ACC112 (cell line): ENCODE results near the gene C1orf198.

ENCODE experiments used
- H2AFZ ChIP-seq: fragments of 200-600 bp; sonication (generic); one replicate; pipeline ENCODE4 v1.6.0; 2017; ENCODE audit warnings: antibody characterized with exemption, low read length; ENCODE audit not compliant: unreplicated experiment
- H3K27ac ChIP-seq: fragments of 200-600 bp; sonication (generic); 2 replicates; pipeline ENCODE4 v1.5.1; 2014; ENCODE audit warnings: low read depth, mild to moderate bottlenecking, antibody characterized with exemption, low read length, moderate library complexity
- H3K27me3 ChIP-seq: fragments of 200-600 bp; sonication (generic); 2 replicates; pipeline ENCODE4 v1.6.1; 2014; ENCODE audit warnings: mild to moderate bottlenecking, antibody characterized with exemption, low read length, moderate library complexity, mixed read lengths; ENCODE audit not compliant: insufficient read depth
- H3K36me3 ChIP-seq: fragments of 200-600 bp; sonication (generic); 2 replicates; pipeline ENCODE4 v1.6.1; 2016; ENCODE audit warnings: mild to moderate bottlenecking, antibody characterized with exemption, low read length, moderate library complexity, mixed read lengths; ENCODE audit not compliant: insufficient read depth
- H3K4me1 ChIP-seq: fragments of 200-600 bp; sonication (generic); one replicate; pipeline ENCODE4 v1.6.1; 2016; ENCODE audit warnings: low read length, mixed read lengths; ENCODE audit not compliant: insufficient read depth, unreplicated experiment, control insufficient read depth
- H3K4me3 ChIP-seq: fragments of 200-600 bp; sonication (generic); 2 replicates; pipeline ENCODE4 v1.5.1; 2014; ENCODE audit warnings: mild to moderate bottlenecking, low read depth, low read length
- H3K79me2 ChIP-seq: fragments of 200-600 bp; sonication (generic); one replicate; pipeline ENCODE4 v1.6.0; 2016; ENCODE audit warnings: low read length; ENCODE audit not compliant: control insufficient read depth, unreplicated experiment, insufficient read depth

Gene C1orf198

DNA sequence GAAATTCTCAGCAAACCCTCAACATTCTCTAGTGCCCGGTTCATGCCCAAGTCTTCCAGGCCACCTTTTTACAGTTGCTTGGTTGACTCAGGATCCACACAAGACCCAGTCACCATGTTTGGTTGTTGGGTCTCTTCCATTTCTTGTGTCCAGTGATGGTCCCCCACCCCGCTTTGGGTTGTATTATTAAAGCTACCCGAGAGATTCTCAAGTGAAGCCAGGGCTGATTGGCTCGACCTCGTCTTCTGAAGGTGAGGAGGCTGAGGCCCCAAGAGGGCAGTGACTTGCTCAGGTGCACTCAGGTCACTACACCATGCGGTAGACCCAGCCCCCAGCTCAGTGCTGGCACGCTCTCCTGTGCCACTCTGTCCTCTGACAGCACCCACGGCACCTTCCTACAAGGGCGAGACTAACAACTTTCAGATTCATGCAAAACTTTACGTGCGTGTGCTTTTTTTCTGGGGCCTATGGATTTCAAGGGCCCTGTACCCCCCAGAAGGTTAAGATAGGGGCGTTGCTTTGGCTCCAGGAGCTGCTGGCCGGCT lies 70.9 kb downstream of the C1orf198 start:
- Histone ChIP-seq H3K4me3 (no peak overlapping the region), H3K36me3 (no peaks in the 10 kb centered on the region), H3K27me3 (no peaks in the 10 kb centered on the region; the same call in 1 of the 2 replicates), H3K4me1 (no peaks in the 10 kb centered on the region), H3K79me2 (no peaks in the 10 kb centered on the region), H2AFZ (no peak overlapping the region), H3K27ac (no peak overlapping the region)

DNA sequence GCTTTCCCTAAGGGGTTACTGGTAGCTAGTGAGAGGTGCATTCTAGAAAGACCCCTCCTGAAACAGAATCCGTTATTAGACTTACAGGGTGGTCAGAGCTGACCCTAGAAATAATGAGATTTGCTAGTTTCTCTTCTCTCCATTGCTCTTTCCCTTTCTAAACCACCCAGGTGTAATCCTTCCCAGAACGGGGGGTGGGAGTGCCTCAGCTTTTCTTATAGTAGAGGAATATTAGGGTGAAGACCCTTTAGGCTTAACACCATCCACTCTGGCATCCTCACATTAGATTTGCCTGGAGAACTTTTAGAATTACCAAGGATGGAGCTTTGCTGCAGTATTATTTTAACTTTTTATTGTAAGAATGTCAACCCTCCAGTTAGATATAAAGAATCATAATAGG lies 71.7 kb downstream of the C1orf198 start:
- no peaks in the 10 kb centered on the region for H3K4me1 ChIP-seq
- H3K27ac ChIP-seq = no peak overlapping the region
- H3K27me3 ChIP-seq = peaks cover 4% of the 10 kb centered on the region
- no peak overlapping the region for H2AFZ ChIP-seq
- no peak overlapping the region for H3K4me3 ChIP-seq
- no peaks in the 10 kb centered on the region for H3K36me3 ChIP-seq
- H3K79me2 ChIP-seq = no peaks in the 10 kb centered on the region

DNA sequence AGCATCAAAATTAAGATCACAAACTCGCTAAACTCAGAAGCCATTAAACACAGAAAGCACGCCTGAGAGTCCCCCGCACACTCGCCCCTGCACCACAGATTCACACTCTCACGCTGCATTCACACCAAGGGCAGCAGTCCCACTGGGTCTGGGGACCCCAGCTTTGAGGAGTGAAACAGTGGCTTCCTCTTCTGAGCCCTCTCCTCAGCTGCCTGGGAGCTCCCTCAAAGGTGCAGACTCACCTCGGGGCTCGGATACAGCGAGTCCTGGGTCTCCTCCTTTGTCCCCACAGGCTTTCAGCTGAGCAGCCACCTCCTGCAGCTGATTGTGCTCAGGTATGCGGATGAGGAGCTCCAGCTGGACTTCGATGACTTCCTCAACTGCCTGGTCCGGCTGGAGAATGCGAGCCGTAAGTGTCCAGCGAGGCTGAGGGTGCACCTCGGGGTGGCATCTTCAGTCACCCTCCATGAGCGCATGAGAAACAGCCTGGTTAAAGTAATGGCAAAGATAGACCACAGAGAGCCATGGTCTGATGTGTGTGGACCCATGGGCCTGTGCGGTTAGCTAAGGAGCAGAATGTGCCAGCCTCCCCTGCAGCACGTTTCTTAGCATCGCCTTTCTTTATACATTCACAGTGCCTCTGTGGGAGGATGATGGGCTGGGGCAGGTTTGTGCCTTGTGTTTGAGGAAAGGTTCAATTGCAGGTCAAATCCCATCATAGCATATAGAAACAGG lies 73.3 kb downstream of the C1orf198 start:
- Histone ChIP-seq H3K79me2 (no peaks in the 10 kb centered on the region), H3K27me3 (peaks cover 13% of the 10 kb centered on the region), H3K27ac (no peak overlapping the region), H2AFZ (no peak overlapping the region), H3K36me3 (no peaks in the 10 kb centered on the region), H3K4me1 (no peaks in the 10 kb centered on the region), H3K4me3 (no peak overlapping the region)

GRCh38 chr1:230794431-230794830 lies 73.9 kb downstream of the C1orf198 start:
- no peaks in the 10 kb centered on the region for H3K36me3 ChIP-seq
- no peak overlapping the region for H3K4me3 ChIP-seq
- no peak overlapping the region for H3K27ac ChIP-seq
- no peak overlapping the region for H2AFZ ChIP-seq
- no peaks in the 10 kb centered on the region for H3K79me2 ChIP-seq
- H3K4me1 ChIP-seq = no peaks in the 10 kb centered on the region
- peaks cover 19% of the 10 kb centered on the region for H3K27me3 ChIP-seq

DNA sequence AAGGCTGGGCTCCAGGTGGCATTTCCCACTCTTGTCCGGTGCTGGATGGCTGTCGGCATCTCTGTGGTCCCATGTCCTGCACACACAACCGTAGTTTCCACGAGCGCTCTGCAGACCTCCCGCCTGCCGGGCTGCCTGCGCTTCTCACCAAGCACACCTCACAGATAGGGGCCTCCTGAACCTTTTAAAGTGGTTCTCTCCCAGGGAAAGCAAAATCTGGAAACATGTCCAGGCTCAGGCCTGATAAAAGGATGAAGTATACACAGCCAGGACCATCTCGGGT lies 74.9 kb downstream of the C1orf198 start:
- Histone ChIP-seq H3K27ac (no peak overlapping the region), H3K27me3 (peaks cover 21% of the 10 kb centered on the region), H2AFZ (no peak overlapping the region), H3K36me3 (no peaks in the 10 kb centered on the region), H3K4me1 (no peaks in the 10 kb centered on the region), H3K4me3 (no peak overlapping the region), H3K79me2 (no peaks in the 10 kb centered on the region)

DNA sequence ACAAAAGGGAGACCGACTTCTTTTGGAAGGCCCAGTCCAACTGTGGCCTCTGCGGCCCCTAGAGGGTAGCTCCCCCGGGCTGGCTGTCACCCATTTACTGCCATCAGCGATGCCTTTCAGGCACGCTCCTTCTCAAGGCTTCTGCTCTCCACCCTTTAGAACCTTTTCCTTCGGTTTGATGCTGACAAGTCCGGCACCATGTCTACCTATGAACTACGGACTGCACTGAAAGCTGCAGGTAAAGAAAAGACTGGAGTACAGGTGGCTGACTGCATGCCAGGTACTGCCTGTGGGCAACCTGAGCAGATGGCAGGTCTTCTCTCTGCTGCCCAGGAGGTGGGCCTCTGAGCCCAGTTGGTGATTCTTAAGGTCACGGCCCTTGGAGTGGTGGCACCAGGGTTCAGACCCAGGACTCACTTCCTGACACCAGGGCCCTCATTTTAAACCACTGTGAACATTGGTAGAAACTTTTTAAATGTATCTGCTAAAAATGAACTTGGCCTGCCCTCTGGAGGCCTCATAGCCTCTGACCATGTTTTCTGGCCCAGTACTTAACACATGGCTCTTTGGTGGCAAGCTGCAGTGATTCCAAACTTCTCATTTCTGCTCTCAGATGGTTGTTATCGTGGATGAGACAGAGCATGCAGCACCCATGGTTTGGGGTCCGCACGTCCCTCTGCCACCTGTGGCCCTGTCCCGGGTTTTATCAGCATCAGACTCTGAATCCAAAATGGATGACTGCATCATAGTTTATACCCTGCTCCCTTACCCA lies 75.4 kb downstream of the C1orf198 start:
- no peak overlapping the region for H3K27ac ChIP-seq
- peaks cover 23% of the 10 kb centered on the region for H3K27me3 ChIP-seq
- no peak overlapping the region for H2AFZ ChIP-seq
- H3K4me1 ChIP-seq = no peaks in the 10 kb centered on the region
- no peaks in the 10 kb centered on the region for H3K79me2 ChIP-seq
- H3K36me3 ChIP-seq = no peaks in the 10 kb centered on the region
- H3K4me3 ChIP-seq = no peak overlapping the region

- H2AFZ ChIP-seq = no peak overlapping the region
- peaks cover 27% of the 10 kb centered on the region for H3K27me3 ChIP-seq
- no peaks in the 10 kb centered on the region for H3K36me3 ChIP-seq
- H3K79me2 ChIP-seq = no peaks in the 10 kb centered on the region
- no peak overlapping the region for H3K27ac ChIP-seq
- no peak overlapping the region for H3K4me3 ChIP-seq
- no peaks in the 10 kb centered on the region for H3K4me1 ChIP-seq
Measured at GRCh38 chr1:230791986-230792564, 76.2 kb downstream of the C1orf198 start.

DNA sequence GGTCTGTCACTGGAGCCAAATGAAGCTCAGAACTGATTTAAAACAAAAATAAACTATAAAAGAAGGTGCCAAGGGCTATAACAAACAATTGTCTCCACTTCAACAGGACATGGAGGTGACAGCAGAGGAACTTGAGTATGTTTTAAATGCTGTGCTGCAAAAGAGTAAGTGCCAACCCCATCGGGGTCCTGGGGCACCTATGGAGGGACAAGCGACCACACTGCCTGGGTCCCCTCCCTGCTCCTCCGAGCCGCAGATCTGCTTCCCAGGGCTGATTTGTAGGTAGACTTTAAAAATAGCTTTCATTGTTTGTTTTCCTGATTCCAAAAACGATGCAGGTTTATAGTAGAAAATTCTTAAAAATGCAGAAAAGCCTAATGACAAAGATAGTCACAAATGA lies 78.3 kb downstream of the C1orf198 start:
- no peak overlapping the region for H3K4me3 ChIP-seq
- H3K27ac ChIP-seq = no peak overlapping the region
- no peaks in the 10 kb centered on the region for H3K4me1 ChIP-seq
- H2AFZ ChIP-seq = no peak overlapping the region
- H3K36me3 ChIP-seq = no peaks in the 10 kb centered on the region
- no peaks in the 10 kb centered on the region for H3K79me2 ChIP-seq
- peaks cover 30% of the 10 kb centered on the region for H3K27me3 ChIP-seq

GRCh38 chr1:230788561-230789275 lies 79.6 kb downstream of the C1orf198 start:
- Histone ChIP-seq H3K4me1 (no peaks in the 10 kb centered on the region), H2AFZ (no peak overlapping the region), H3K79me2 (no peaks in the 10 kb centered on the region), H3K4me3 (no peak overlapping the region), H3K36me3 (no peaks in the 10 kb centered on the region), H3K27me3 (peaks cover 30% of the 10 kb centered on the region), H3K27ac (no peak overlapping the region)

DNA sequence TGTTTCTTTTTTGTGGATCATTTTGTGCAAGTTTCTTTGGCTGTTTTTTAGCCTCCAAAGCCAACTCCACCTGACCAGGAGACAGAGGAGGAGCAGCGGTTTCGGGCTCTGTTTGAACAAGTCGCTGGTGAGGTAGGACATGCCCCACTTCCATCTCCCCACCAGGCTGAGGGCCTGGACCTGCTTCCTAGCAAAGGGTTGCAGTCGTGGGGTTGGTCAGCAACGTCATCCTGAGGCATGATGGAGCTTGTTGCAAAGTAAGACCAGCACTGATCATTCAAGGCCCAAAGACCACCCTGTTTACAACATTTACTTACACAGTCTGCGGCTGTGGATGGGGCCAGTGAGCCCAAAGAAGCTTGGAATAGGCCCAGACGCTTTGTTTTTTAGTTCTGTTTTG lies 80.8 kb downstream of the C1orf198 start:
- peaks cover 30% of the 10 kb centered on the region for H3K27me3 ChIP-seq
- H3K79me2 ChIP-seq = no peaks in the 10 kb centered on the region
- H3K4me1 ChIP-seq = no peaks in the 10 kb centered on the region
- H3K36me3 ChIP-seq = no peaks in the 10 kb centered on the region
- no peak overlapping the region for H3K4me3 ChIP-seq
- no peak overlapping the region for H2AFZ ChIP-seq
- no peak overlapping the region for H3K27ac ChIP-seq
